ENCODE data around the gene TANC1. TPM values are rescaled to one million over a fixed set of nuclear protein-coding genes. Genes with fewer than 3 reads are reported as not detected.

TANC1 gene
- total RNA-seq, 1 donor = 34.7 TPM

GRCh38 chr2:159042115-159042850, 73.8 kb downstream of the TANC1 start:
- Histone ChIP-seq H3K36me3 (ENCODE audit: insufficient read depth, low read length) (no peaks in the 10 kb centered on the region), H3K4me3 (ENCODE audit: insufficient read depth, low read length) (no peak overlapping the region), H2AFZ (ENCODE audit: low read length) (no peak overlapping the region), H3K9me3 (ENCODE audit: low read depth, low read length) (no peaks in the 10 kb centered on the region), H3K79me2 (ENCODE audit: insufficient read depth, low read length) (peaks cover 30% of the 10 kb centered on the region), H3K27me3 (ENCODE audit: insufficient read depth, low read length) (no peaks in the 10 kb centered on the region), H3K4me1 (ENCODE audit: insufficient read depth, low read length) (peaks cover 31% of the 10 kb centered on the region), H4K20me1 (ENCODE audit: insufficient read depth, low read length) (peaks cover 2% of the 10 kb centered on the region), H3K27ac (ENCODE audit: low read depth, low read length) (no peak overlapping the region), H3K4me2 (ENCODE audit: insufficient read depth, low read length) (no peak overlapping the region)
- TF ChIP-seq CTCF (IDR thresholded peaks at IDR 0.05; ENCODE audit: extremely low read depth, low read depth, low read length) = no peak
- DNase-seq (ENCODE audit: insufficient read length, low spot score, missing footprints) = no peak

GRCh38 chr2:159043710-159044109, 75.3 kb downstream of the TANC1 start:
- no peak overlapping the region for H3K27ac ChIP-seq (ENCODE audit: low read depth, low read length)
- peaks cover 31% of the 10 kb centered on the region for H3K79me2 ChIP-seq (ENCODE audit: insufficient read depth, low read length)
- H3K36me3 ChIP-seq (ENCODE audit: insufficient read depth, low read length) = no peaks in the 10 kb centered on the region
- no peak overlapping the region for H3K4me3 ChIP-seq (ENCODE audit: insufficient read depth, low read length)
- DNase-seq (ENCODE audit: insufficient read length, low spot score, missing footprints) = no peak
- no peak overlapping the region for H3K4me2 ChIP-seq (ENCODE audit: insufficient read depth, low read length)
- peaks cover 38% of the 10 kb centered on the region for H3K4me1 ChIP-seq (ENCODE audit: insufficient read depth, low read length)
- H2AFZ ChIP-seq (ENCODE audit: low read length) = no peak overlapping the region
- no peak for TF ChIP-seq CTCF (IDR thresholded peaks at IDR 0.05; ENCODE audit: extremely low read depth, low read depth, low read length)
- no peaks in the 10 kb centered on the region for H3K27me3 ChIP-seq (ENCODE audit: insufficient read depth, low read length)
- H4K20me1 ChIP-seq (ENCODE audit: insufficient read depth, low read length) = peaks cover 2% of the 10 kb centered on the region
- H3K9me3 ChIP-seq (ENCODE audit: low read depth, low read length) = no peaks in the 10 kb centered on the region

- peak overlapping the region; percentile 72 for H3K27ac ChIP-seq (ENCODE audit: low read depth, low read length)
- peaks cover 43% of the 10 kb centered on the region for H3K4me1 ChIP-seq (ENCODE audit: insufficient read depth, low read length)
- H4K20me1 ChIP-seq (ENCODE audit: insufficient read depth, low read length) = peaks cover 2% of the 10 kb centered on the region
- TF ChIP-seq CTCF (IDR thresholded peaks at IDR 0.05; ENCODE audit: extremely low read depth, low read depth, low read length) = no peak
- H3K27me3 ChIP-seq (ENCODE audit: insufficient read depth, low read length) = no peaks in the 10 kb centered on the region
- H3K4me3 ChIP-seq (ENCODE audit: insufficient read depth, low read length) = no peak overlapping the region
- H3K36me3 ChIP-seq (ENCODE audit: insufficient read depth, low read length) = no peaks in the 10 kb centered on the region
- H3K9me3 ChIP-seq (ENCODE audit: low read depth, low read length) = no peaks in the 10 kb centered on the region
- H2AFZ ChIP-seq (ENCODE audit: low read length) = no peak overlapping the region
- peak; percentile 79 for DNase-seq (ENCODE audit: insufficient read length, low spot score, missing footprints)
- peaks cover 34% of the 10 kb centered on the region for H3K79me2 ChIP-seq (ENCODE audit: insufficient read depth, low read length)
- no peak overlapping the region for H3K4me2 ChIP-seq (ENCODE audit: insufficient read depth, low read length)
These were observed 76.4 kb downstream of the TANC1 start for GRCh38 chr2:159044804-159045286.

- Histone ChIP-seq H3K4me2 (ENCODE audit: insufficient read depth, low read length) (peak overlapping the region; percentile 43), H3K4me3 (ENCODE audit: insufficient read depth, low read length) (no peak overlapping the region), H4K20me1 (ENCODE audit: insufficient read depth, low read length) (peaks cover 2% of the 10 kb centered on the region), H3K79me2 (ENCODE audit: insufficient read depth, low read length) (peaks cover 40% of the 10 kb centered on the region), H3K27ac (ENCODE audit: low read depth, low read length) (peak overlapping the region; percentile 72), H3K27me3 (ENCODE audit: insufficient read depth, low read length) (no peaks in the 10 kb centered on the region), H2AFZ (ENCODE audit: low read length) (no peak overlapping the region), H3K9me3 (ENCODE audit: low read depth, low read length) (no peaks in the 10 kb centered on the region), H3K36me3 (ENCODE audit: insufficient read depth, low read length) (no peaks in the 10 kb centered on the region), H3K4me1 (ENCODE audit: insufficient read depth, low read length) (peaks cover 43% of the 10 kb centered on the region)
- TF ChIP-seq CTCF (IDR thresholded peaks at IDR 0.05; ENCODE audit: extremely low read depth, low read depth, low read length) = no peak
- DNase-seq (ENCODE audit: insufficient read length, low spot score, missing footprints) = peak; percentile 71
These were observed 77.4 kb downstream of the TANC1 start for GRCh38 chr2:159045545-159046454.

All from osteoblast (primary cell).